Muscle layer of duodenum (tissue), 2 donors: ENCODE data around the gene UBQLNL.

Source experiments
- H3K27ac ChIP-seq: one replicate; pipeline ENCODE4 v1.7.0; 2013; ENCODE audit warnings: mild to moderate bottlenecking, low read length
- H3K27me3 ChIP-seq: one replicate; pipeline ENCODE4 v1.7.0; 2013; ENCODE audit warnings: low read depth, mild to moderate bottlenecking, control low read depth, low read length
- H3K36me3 ChIP-seq, 2 donors: one replicate each; pipeline ENCODE4 v1.7.0; 2013; ENCODE audit warnings: low read length in 2 of 2, control low read depth in 1 of 2, mild to moderate bottlenecking in 1 of 2; ENCODE audit not compliant: insufficient read depth in 2 of 2, control insufficient read depth in 1 of 2
- H3K4me1 ChIP-seq, 2 donors: one replicate each; pipeline ENCODE4 v1.7.0; 2013; ENCODE audit warnings: low read length in 2 of 2, mild to moderate bottlenecking in 2 of 2, control low read depth in 1 of 2, moderate library complexity in 1 of 2; ENCODE audit not compliant: insufficient read depth in 2 of 2, control insufficient read depth in 1 of 2
- H3K4me3 ChIP-seq, 2 donors: one replicate each; pipeline ENCODE4 v1.7.0; 2013; ENCODE audit warnings: low read length in 2 of 2, low read depth in 1 of 2, mild to moderate bottlenecking in 1 of 2
- H3K9me3 ChIP-seq, 2 donors: one replicate each; pipeline ENCODE4 v1.7.0; 2013; ENCODE audit warnings: low read length in 2 of 2, control low read depth in 1 of 2, mild to moderate bottlenecking in 1 of 2; ENCODE audit not compliant: control insufficient read depth in 1 of 2
- donor health status: healthy.

UBQLNL gene

DNA sequence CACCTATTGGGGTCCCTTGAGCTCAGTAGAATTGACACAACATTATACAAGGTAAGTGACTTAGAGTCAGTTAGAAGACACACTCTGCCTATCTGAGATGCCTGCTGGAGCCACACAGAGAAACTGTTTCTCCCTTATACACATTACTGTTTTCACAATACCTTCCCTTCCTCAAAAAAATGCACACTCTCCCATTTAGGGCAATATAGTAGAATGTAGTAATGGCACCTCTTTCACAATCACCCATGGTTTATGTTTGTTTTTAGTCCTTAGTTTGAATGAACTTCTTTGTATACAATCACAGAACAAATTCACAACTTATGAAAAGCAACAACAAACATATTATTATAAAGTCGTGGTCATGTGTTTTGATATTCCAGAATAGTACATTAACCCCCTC is 17.5 kb upstream of the UBQLNL start:
- no peaks in the 10 kb centered on the region for H3K4me1 ChIP-seq
- H3K27me3 ChIP-seq: no peaks in the 10 kb centered on the region
- no peaks in the 10 kb centered on the region for H3K9me3 ChIP-seq
- H3K36me3 ChIP-seq: no peaks in the 10 kb centered on the region
- no peak overlapping the region for H3K27ac ChIP-seq
- no peak overlapping the region for H3K4me3 ChIP-seq

DNA sequence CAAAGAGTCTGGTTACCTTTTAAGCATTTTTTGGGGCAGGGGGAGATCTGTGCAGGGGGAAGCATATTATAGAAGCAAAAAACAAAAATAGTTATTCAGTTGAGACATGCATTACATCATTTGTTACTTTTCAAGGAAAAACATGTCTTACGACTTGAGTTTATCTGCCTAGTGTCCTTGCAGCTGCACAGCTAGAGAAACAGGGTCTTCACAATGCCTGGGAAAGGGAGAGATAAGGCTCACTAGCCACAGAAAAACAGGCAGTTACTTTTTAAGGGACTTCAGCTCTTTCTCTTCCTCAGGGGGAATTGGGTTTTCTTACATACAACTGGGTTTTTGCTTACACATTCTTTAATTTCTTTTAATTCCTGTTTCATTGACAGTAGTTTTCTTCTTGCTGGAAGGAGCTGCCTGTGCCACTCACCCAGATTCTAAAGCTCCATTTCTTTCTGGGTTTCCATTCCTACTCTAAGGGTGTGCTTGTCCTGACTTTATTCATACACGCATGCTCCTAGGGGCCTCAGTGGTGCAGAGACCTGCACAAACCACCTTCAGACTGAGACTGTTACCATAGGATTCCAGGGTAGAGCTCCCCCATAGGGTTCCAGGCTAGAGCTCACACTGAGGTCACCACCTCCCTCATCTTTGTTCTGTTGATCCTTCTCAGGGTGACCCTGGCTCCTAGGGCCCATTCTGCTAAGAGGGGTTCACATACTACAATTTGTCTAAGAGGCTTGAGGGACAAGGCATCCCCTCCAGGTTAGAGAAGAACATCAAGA is 14.7 kb upstream of the UBQLNL start:
- Histone ChIP-seq H3K4me1 (no peaks in the 10 kb centered on the region), H3K27me3 (no peaks in the 10 kb centered on the region), H3K4me3 (no peak overlapping the region), H3K36me3 (no peaks in the 10 kb centered on the region), H3K27ac (no peak overlapping the region), H3K9me3 (no peaks in the 10 kb centered on the region)

DNA sequence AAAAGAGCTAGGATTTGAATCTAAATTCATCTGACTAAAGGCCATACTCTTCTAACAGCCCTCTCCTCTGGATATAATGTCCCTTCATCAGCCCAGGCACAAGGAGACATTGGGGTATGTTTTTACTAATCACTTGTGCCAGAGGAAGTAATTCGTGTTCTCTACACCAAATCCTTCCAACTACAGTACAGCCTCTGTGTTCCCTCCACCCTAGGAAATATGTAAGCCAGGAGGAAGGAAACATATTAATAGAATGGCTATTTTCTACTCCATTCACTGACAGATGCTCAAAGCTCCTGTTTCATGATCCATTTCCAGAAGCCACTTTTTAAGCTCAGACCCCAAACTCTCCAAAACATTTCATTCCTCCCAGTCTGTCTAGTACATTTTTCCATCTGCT is 12.0 kb upstream of the UBQLNL start:
- no peaks in the 10 kb centered on the region for H3K9me3 ChIP-seq
- no peaks in the 10 kb centered on the region for H3K27me3 ChIP-seq
- H3K4me3 ChIP-seq: no peak overlapping the region
- no peak overlapping the region for H3K27ac ChIP-seq
- no peaks in the 10 kb centered on the region for H3K36me3 ChIP-seq
- H3K4me1 ChIP-seq: no peaks in the 10 kb centered on the region

DNA sequence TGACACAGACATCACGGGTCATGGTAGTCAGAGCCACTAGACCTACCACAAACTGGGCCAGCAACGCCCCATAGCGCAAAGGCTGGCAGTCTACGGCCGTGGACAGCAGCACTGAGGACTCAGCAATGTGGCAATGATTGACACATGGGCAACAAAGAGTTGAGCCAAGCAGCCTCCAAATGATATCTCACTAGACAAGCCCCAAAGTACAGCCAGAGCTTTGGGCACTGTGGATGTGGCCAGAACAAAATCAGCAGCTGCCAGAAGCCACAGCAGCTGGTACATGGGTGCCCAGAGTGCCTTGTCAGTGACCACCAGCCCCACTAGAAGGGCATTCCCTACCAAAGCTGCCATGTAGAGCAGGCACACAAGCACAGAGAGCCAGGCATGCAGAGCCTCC is 11.2 kb upstream of the UBQLNL start:
- H3K4me1 ChIP-seq: no peaks in the 10 kb centered on the region
- H3K27me3 ChIP-seq: no peaks in the 10 kb centered on the region
- H3K4me3 ChIP-seq: no peak overlapping the region
- H3K36me3 ChIP-seq: no peaks in the 10 kb centered on the region
- no peak overlapping the region for H3K27ac ChIP-seq
- H3K9me3 ChIP-seq: no peaks in the 10 kb centered on the region

DNA sequence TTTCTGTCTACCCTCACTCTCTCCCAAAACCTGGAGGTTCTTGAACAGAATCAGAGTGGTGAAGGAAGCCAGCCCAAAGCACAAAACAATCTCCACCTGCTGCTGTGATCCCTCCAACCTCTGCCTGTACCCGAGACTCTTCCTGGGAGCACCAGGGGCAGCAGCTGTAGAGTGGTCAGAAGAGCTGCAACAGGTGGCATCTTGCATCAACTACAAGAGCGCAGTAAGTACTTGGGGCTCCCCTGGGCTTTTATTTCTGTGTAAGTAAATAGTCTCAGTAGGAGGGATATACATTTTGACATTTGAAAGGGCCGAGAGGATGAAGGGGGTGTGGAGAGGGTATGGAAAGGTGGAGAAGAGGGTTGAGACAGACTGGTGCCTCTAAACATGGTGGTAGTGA is 8.3 kb upstream of the UBQLNL start:
- no peaks in the 10 kb centered on the region for H3K9me3 ChIP-seq
- no peaks in the 10 kb centered on the region for H3K36me3 ChIP-seq
- no peaks in the 10 kb centered on the region for H3K27me3 ChIP-seq
- no peaks in the 10 kb centered on the region for H3K4me1 ChIP-seq
- no peak overlapping the region for H3K4me3 ChIP-seq
- no peak overlapping the region for H3K27ac ChIP-seq

DNA sequence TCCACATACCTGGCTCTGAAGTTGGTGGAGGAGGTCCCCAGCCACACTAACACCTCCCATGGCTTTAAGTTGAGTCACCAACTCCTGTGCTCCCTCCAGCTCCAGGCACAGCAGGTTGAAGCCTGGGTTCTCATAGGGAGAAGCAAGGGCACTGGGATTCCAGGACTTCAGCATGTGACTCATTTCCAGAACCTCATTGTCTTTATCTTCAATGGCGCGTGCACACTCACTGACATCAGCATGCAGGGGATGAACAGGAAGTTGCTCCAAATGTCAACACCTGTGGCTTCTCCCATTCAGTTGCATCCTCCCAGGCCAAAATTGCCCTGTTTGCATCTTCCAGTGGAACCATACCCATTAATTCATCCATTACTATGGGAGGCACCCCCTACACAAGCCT is 5.8 kb upstream of the UBQLNL start:
- H3K27ac ChIP-seq: no peak overlapping the region
- no peaks in the 10 kb centered on the region for H3K36me3 ChIP-seq
- no peaks in the 10 kb centered on the region for H3K9me3 ChIP-seq
- H3K27me3 ChIP-seq: no peaks in the 10 kb centered on the region
- H3K4me1 ChIP-seq: no peaks in the 10 kb centered on the region
- no peak overlapping the region for H3K4me3 ChIP-seq

DNA sequence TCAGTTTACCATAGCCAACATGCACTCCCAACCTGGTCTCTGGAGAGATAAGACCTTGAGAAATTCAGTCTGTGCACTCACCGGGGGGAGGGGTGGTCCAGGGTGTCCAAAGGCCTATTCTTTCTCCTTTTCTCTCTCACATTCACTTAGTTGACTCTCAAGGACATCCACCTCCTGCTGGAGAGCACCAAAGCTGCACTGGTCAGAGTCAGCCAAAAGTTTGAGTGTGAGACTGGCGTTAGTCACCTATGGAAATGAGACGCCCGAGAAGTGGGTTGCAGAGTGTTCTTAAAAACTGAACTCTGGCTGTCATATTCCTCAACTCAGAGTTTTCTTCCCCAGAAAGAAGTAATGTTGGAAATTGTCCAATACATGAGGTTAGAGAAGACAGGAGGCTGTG is 5.0 kb upstream of the UBQLNL start:
- Histone ChIP-seq H3K27me3 (no peaks in the 10 kb centered on the region), H3K4me1 (no peaks in the 10 kb centered on the region), H3K9me3 (no peaks in the 10 kb centered on the region), H3K27ac (no peak overlapping the region), H3K4me3 (no peak overlapping the region), H3K36me3 (no peaks in the 10 kb centered on the region)

DNA sequence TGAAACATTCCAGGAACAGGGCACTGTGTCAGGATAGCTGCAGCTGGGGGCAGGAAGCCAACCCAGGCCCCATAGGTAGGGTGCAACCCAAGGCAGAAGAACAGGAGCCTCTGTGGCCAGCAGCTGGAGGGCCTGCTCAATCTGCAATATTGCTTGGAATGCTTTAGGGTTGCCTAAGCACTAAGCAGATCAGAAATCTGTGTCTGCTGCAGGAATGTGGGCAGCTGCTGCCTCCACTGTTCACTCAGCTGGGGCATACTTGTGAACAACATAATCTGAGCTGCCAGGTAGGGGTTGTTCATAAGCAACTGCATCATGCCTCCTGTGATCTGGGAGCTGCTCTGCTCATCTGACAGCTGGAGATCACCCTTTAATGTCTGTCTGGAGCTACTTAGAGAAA is 1.7 kb downstream of the UBQLNL start:
- Histone ChIP-seq H3K27ac (no peak overlapping the region), H3K9me3 (no peaks in the 10 kb centered on the region), H3K36me3 (no peaks in the 10 kb centered on the region), H3K27me3 (no peaks in the 10 kb centered on the region), H3K4me1 (no peaks in the 10 kb centered on the region), H3K4me3 (no peak overlapping the region)

DNA sequence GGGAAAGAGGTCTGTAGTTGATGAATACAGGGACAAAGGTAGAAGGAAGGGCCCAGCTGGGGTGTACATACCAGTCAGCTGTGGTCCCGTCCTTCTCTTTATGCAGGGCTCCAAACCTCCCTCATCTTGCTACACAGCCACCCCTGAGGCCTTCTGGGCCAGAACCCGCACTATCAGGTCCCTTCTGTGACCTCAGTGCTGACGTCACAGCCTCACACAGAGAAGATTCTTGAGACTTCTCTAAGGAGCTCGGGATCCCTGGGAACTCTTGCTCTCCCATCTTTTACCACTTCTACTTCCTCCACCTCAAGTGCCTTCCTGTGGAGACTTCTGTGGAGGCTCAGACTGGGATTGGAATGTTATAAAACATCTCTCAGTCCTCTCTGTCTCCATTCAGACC is 6.7 kb downstream of the UBQLNL start, which contains the start of gene UBQLN3:
UBQLN3 (minus strand) TSS at position 155 of the 400 bp plus-strand sequence. CDS start 399 bp downstream, outside the sequence.
- no peak within 1 kb of the TSS for H3K27ac ChIP-seq
- no peaks in the 10 kb centered on the region for H3K9me3 ChIP-seq
- H3K36me3 ChIP-seq: no peaks in the 10 kb centered on the region
- no peaks in the 10 kb centered on the region for H3K4me1 ChIP-seq
- no peaks in the 10 kb centered on the region for H3K27me3 ChIP-seq
- no peak within 1 kb of the TSS for H3K4me3 ChIP-seq

DNA sequence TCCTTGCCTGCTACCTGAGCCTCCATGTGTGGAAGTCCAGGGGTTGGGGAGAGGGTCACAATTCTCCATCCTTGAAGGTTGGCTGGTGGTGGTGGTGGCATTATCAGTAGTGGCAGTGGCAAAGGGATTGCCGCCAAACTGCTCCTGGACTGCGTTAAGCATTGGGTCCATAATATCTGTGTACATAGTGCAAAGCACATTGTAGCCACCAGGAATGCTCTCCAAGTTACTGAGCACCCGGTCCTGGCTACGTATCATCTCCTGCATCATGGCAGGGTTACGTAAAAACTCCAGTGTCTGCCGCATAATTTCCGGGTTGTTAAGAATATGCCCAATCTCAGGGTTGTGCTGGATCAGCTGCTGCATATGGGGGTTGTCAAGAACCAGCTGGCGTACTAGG is 7.9 kb downstream of the UBQLNL start:
- no peaks in the 10 kb centered on the region for H3K4me1 ChIP-seq
- H3K9me3 ChIP-seq: no peaks in the 10 kb centered on the region
- H3K27ac ChIP-seq: no peak overlapping the region
- H3K36me3 ChIP-seq: no peaks in the 10 kb centered on the region
- no peaks in the 10 kb centered on the region for H3K27me3 ChIP-seq
- no peak overlapping the region for H3K4me3 ChIP-seq

DNA sequence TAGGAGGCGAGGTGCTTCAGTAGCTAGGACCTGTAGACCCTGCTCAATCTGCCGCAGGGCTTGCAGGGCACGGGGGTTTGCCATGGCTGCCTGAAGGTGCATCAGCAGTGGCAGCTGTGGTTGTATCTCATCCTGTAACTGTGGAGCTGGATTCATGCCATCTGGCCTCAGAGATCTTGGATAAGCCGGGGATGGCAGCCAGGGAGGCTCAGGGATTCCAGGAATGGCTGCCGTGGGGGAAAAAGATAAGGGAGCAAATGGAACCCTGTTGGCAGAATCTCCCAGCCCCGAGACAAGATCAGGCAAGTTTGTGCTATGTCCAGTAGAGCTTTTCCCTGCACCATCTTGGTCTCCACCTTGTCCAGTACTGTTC is 8.6 kb downstream of the UBQLNL start:
- no peak overlapping the region for H3K27ac ChIP-seq
- H3K4me3 ChIP-seq: no peak overlapping the region
- no peaks in the 10 kb centered on the region for H3K4me1 ChIP-seq
- H3K36me3 ChIP-seq: no peaks in the 10 kb centered on the region
- H3K9me3 ChIP-seq: no peaks in the 10 kb centered on the region
- H3K27me3 ChIP-seq: no peaks in the 10 kb centered on the region
